ENCODE data around the gene SCYL2. TPM values are rescaled to one million over a fixed set of nuclear protein-coding genes. Genes with fewer than 3 reads are reported as not detected.

Gene SCYL2
- total and polyA plus RNA-seq, 4 donors: 10.0 to 32.5 (median 18.9) TPM

DNA sequence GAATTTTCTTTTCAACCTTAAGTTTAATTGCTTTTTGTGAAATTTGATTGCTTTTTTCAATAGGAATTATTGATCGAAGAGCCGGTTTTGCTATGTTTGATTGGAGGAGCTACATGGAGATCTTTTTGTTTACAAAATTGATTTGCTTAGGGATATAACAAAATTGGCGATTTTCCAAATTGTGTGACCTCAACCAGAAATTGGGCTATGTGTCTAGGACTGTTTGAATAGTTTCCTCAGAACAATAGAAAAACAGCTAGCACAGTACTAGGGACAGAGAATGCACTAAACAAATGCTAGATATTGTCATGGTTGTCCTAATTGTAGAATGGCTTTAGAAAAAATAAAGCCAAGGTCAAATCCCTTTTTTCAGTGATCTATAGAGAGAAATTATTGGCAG, 92.3 kb downstream of the SCYL2 start:
- TF ChIP-seq YY1 (IDR thresholded peaks at IDR 0.05) (no peak), HNF4G (IDR thresholded peaks at IDR 0.05) (no peak), RAD21 (IDR thresholded peaks at IDR 0.05) (no peak), CTCF (IDR thresholded peaks at IDR 0.05; ENCODE audit: low read depth, low read length, missing input control) (no peak), HNF4A (conservative IDR thresholded peaks at IDR 0.05) (no peak), FOXA2 (IDR thresholded peaks at IDR 0.05) (no peak), ZBTB33 (IDR thresholded peaks at IDR 0.05) (no peak), NR2F2 (IDR thresholded peaks at IDR 0.05) (no peak), GABPA (IDR thresholded peaks at IDR 0.05 in 1 of 2, conservative IDR thresholded peaks at IDR 0.05 in 1 of 2) (no peak), JUND (IDR thresholded peaks at IDR 0.05) (no peak), MAX (IDR thresholded peaks at IDR 0.05) (no peak), FOXA1 (IDR thresholded peaks at IDR 0.05) (no peak), SP1 (IDR thresholded peaks at IDR 0.05) (no peak), EGR1 (IDR thresholded peaks at IDR 0.05; ENCODE audit: low read depth in 2 of 2) (no peak), REST (IDR thresholded peaks at IDR 0.05) (no peak)
- TF ChIP-seq, protein P1, sequence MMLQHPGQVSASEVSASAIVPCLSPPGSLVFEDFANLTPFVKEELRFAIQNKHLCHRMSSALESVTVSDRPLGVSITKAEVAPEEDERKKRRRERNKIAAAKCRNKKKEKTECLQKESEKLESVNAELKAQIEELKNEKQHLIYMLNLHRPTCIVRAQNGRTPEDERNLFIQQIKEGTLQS (IDR thresholded peaks at IDR 0.05): no peak
- Histone ChIP-seq H3K4me1 (ENCODE audit: control insufficient read depth in 4 of 4, insufficient read depth in 4 of 4, low read length in 3 of 4) (peaks cover 0 to 6% (median 5%) of the 10 kb centered on the region in 4 donors), H3K36me3 (ENCODE audit: control insufficient read depth in 4 of 4, insufficient read depth in 3 of 4, low read depth in 1 of 4, low read length in 3 of 4) (no peaks in the 10 kb centered on the region), H3K27ac (ENCODE audit: low read depth in 1 of 2, low read length in 2 of 2) (no peak overlapping the region), H3K27me3 (ENCODE audit: control insufficient read depth in 4 of 4, insufficient read depth in 4 of 4, low read length in 3 of 4) (no peaks in the 10 kb centered on the region), H3K9ac (ENCODE audit: low read depth in 1 of 2, low read length in 2 of 2) (no peak overlapping the region), H3K4me3 (ENCODE audit: low read depth in 1 of 3, low read length in 3 of 3) (no peak overlapping the region), H3K9me3 (ENCODE audit: control insufficient read depth in 4 of 4, low read length in 3 of 4) (no peaks in the 10 kb centered on the region)
- no peak for DNase-seq (ENCODE audit: low spot score)
- 45% methylated on average over 3 of the region's 3 CpGs for WGBS

DNA sequence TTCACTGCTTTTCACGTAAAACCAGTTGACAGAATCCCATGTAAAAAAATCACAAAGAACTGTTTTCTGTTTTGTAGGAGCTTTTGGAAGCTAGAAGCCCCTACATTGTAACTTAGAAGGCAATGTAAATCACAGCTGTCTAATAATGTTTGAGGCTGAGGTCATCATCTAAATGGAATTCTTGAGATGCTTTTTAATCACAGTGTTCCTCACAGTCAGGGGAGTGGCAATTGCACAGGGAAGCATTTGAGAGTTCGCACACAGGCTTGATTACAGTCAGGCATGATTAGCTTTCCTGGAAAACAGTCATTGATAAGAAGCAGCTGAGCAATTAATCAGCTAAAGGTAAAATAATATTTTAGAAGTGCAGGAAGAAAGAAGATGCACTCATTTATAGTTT, 92.8 kb downstream of the SCYL2 start:
- Histone ChIP-seq H3K4me3 (ENCODE audit: low read depth in 1 of 3, low read length in 3 of 3) (no peak overlapping the region), H3K27ac (ENCODE audit: low read depth in 1 of 2, low read length in 2 of 2) (no peak overlapping the region), H3K9ac (ENCODE audit: low read depth in 1 of 2, low read length in 2 of 2) (no peak overlapping the region), H3K4me1 (ENCODE audit: control insufficient read depth in 4 of 4, insufficient read depth in 4 of 4, low read length in 3 of 4) (peaks cover 0 to 6% (median 5%) of the 10 kb centered on the region in 4 donors), H3K9me3 (ENCODE audit: control insufficient read depth in 4 of 4, low read length in 3 of 4) (no peaks in the 10 kb centered on the region), H3K27me3 (ENCODE audit: control insufficient read depth in 4 of 4, insufficient read depth in 4 of 4, low read length in 3 of 4) (no peaks in the 10 kb centered on the region), H3K36me3 (ENCODE audit: control insufficient read depth in 4 of 4, insufficient read depth in 3 of 4, low read depth in 1 of 4, low read length in 3 of 4) (no peaks in the 10 kb centered on the region)
- WGBS: 84% methylated on average over 2 of the region's 2 CpGs
- TF ChIP-seq EGR1 (IDR thresholded peaks at IDR 0.05; ENCODE audit: low read depth in 2 of 2) (no peak), CTCF (IDR thresholded peaks at IDR 0.05; ENCODE audit: low read depth, low read length, missing input control) (no peak), GABPA (IDR thresholded peaks at IDR 0.05 in 1 of 2, conservative IDR thresholded peaks at IDR 0.05 in 1 of 2) (no peak), SP1 (IDR thresholded peaks at IDR 0.05) (no peak), TAF1 (conservative IDR thresholded peaks at IDR 0.05) (no peak), NR2F2 (IDR thresholded peaks at IDR 0.05) (no peak), RXRA (IDR thresholded peaks at IDR 0.05) (no peak), YY1 (IDR thresholded peaks at IDR 0.05) (no peak), JUND (IDR thresholded peaks at IDR 0.05) (no peak), HNF4A (conservative IDR thresholded peaks at IDR 0.05) (no peak), FOXA1 (IDR thresholded peaks at IDR 0.05) (no peak), FOXA2 (IDR thresholded peaks at IDR 0.05) (no peak), RAD21 (IDR thresholded peaks at IDR 0.05) (no peak)
- TF ChIP-seq, protein P1 (IDR thresholded peaks at IDR 0.05): no peak
- DNase-seq (ENCODE audit: low spot score): no peak

Data from liver (tissue), 9 donors.